HepG2 (cell line): ENCODE results near the gene FAM193A.

ENCODE experiments used
- EP300 ChIP-seq, 3 experiments: sonication (generic) in 1 of 3; formaldehyde crosslinking in 1 of 3; IDR thresholded peaks; 2 replicates each; pipeline versions ENCODE4 v1.5.1 to v1.6.1; 2011 to 2020; ENCODE audit warnings: low read depth in 2 of 3, low read length in 2 of 3, borderline replicate concordance in 1 of 3, improper control_type of control experiment in 1 of 3, mild to moderate bottlenecking in 1 of 3, missing genetic modification reagents in 1 of 3, moderate library complexity in 1 of 3
- KAT2B ChIP-seq: fragments of 150-350 bp; IDR thresholded peaks from 2 replicates; pipeline ENCODE4 v1.6.1; 2014; ENCODE audit warnings: low read depth, low read length, borderline replicate concordance
- SAP130 ChIP-seq: IDR thresholded peaks from 2 replicates; pipeline ENCODE4 v1.6.1; 2016; ENCODE audit warnings: low read depth
- SRSF1 ChIP-seq: fragments of 200-400 bp; formaldehyde crosslinking; optimal IDR thresholded peaks from 2 replicates; pipeline ENCODE3; 2017; ENCODE audit warnings: mild to moderate bottlenecking, low read depth, low read length, moderate library complexity
- ZNF263 ChIP-seq: sonication (generic); formaldehyde crosslinking; IDR thresholded peaks from 2 replicates; pipeline ENCODE4 v1.4.0; 2020; ENCODE audit warnings: missing genetic modification reagents

GRCh38 chr4:2595436-2595835, 59.0 kb downstream of the FAM193A start:
- TF ChIP-seq SAP130 (CRISPR knock-in tag), result no peak
- no peak for TF ChIP-seq ZNF263 (CRISPR knock-in tag)
- no peak for TF ChIP-seq EP300 (IDR thresholded peaks at IDR 0.05; ENCODE audit: low read depth in 2 of 2, low read length in 2 of 2)
- no peak for TF ChIP-seq EP300 (CRISPR knock-in tag; IDR thresholded peaks at IDR 0.05; ENCODE audit: borderline replicate concordance)
- TF ChIP-seq SRSF1, result no peak
- no peak for TF ChIP-seq KAT2B
